Glomerular visceral epithelial cell (primary cell): Measurements from ENCODE around the gene DPP3.
A peak's percentile ranks its signal among the peaks of the same experiment; 100 is the strongest.
"Not testable (repeated sequence)": the region's sequence is repeated elsewhere in the genome, so short reads cannot be mapped to it uniquely, and the experiment has no call there.

Source experiments
- DNase-seq: peaks from one replicate; pipeline ENCODE4 v3.0.0-alpha.2; 2016; ENCODE audit errors: extremely low spot score

The DPP3 gene

GRCh38 chr11:66530927-66531709, 50.9 kb downstream of the DPP3 start:
- no peak for DNase-seq

GRCh38 chr11:66531841-66532240, 51.6 kb downstream of the DPP3 start:
- DNase-seq, result no peak

GRCh38 chr11:66532784-66533183, 52.5 kb downstream of the DPP3 start:
- DNase-seq, result no peak

- DNase-seq, result no peak
Measured at GRCh38 chr11:66539170-66539869, 59.1 kb downstream of the DPP3 start.

- DNase-seq, result no peak
Measured at GRCh38 chr11:66539870-66540213, 59.6 kb downstream of the DPP3 start.

GRCh38 chr11:66540598-66540997, 60.4 kb downstream of the DPP3 start:
- DNase-seq, result not testable (repeated sequence)

- no peak for DNase-seq
Measured at GRCh38 chr11:66541892-66542291, 61.7 kb downstream of the DPP3 start.

- no peak for DNase-seq
Measured at GRCh38 chr11:66542362-66542761, 62.1 kb downstream of the DPP3 start.

- no peak for DNase-seq
Measured at GRCh38 chr11:66543263-66544107, 63.3 kb downstream of the DPP3 start.

- DNase-seq, result not testable (repeated sequence)
Measured at GRCh38 chr11:66544952-66545351, 64.7 kb downstream of the DPP3 start.

- DNase-seq, result peak; percentile 97
Measured at GRCh38 chr11:66545701-66546367, 65.6 kb downstream of the DPP3 start, which contains the start of gene ZDHHC24. Gene ZDHHC24 (minus strand): TSS chr11:66546048. CDS start chr11:66546003, 45 bp downstream.

- no peak for DNase-seq
Measured at GRCh38 chr11:66546368-66546965, 66.2 kb downstream of the DPP3 start, which contains the start of gene ACTN3. Gene ACTN3 (plus strand): TSS chr11:66546903. CDS start chr11:66546938, 35 bp downstream.

GRCh38 chr11:66546966-66547661, 66.9 kb downstream of the DPP3 start:
- no peak for DNase-seq

GRCh38 chr11:66547662-66548009, 67.4 kb downstream of the DPP3 start:
- DNase-seq, result no peak

GRCh38 chr11:66548041-66548440, 67.8 kb downstream of the DPP3 start:
- no peak for DNase-seq

- DNase-seq, result no peak
Measured at GRCh38 chr11:66548774-66549630, 68.8 kb downstream of the DPP3 start.

GRCh38 chr11:66549696-66550095, 69.5 kb downstream of the DPP3 start:
- no peak for DNase-seq

- DNase-seq, result no peak
Measured at GRCh38 chr11:66550887-66551286, 70.7 kb downstream of the DPP3 start.

GRCh38 chr11:66554602-66555001, 74.4 kb downstream of the DPP3 start:
- DNase-seq, result no peak

GRCh38 chr11:66555416-66555815, 75.2 kb downstream of the DPP3 start:
- no peak for DNase-seq
